Astrocyte of the hippocampus (primary cell): ENCODE data around the gene RABIF.
A peak's percentile ranks its signal among the peaks of the same experiment; 100 is the strongest.
"Not testable (repeated sequence)": the region's sequence is repeated elsewhere in the genome, so short reads cannot be mapped to it uniquely, and the experiment has no call there.

Source experiments
- DNase-seq: peaks from one replicate; pipeline ENCODE4 v3.0.0; 2011; ENCODE audit warnings: low read depth, low spot score

Gene RABIF

DNA sequence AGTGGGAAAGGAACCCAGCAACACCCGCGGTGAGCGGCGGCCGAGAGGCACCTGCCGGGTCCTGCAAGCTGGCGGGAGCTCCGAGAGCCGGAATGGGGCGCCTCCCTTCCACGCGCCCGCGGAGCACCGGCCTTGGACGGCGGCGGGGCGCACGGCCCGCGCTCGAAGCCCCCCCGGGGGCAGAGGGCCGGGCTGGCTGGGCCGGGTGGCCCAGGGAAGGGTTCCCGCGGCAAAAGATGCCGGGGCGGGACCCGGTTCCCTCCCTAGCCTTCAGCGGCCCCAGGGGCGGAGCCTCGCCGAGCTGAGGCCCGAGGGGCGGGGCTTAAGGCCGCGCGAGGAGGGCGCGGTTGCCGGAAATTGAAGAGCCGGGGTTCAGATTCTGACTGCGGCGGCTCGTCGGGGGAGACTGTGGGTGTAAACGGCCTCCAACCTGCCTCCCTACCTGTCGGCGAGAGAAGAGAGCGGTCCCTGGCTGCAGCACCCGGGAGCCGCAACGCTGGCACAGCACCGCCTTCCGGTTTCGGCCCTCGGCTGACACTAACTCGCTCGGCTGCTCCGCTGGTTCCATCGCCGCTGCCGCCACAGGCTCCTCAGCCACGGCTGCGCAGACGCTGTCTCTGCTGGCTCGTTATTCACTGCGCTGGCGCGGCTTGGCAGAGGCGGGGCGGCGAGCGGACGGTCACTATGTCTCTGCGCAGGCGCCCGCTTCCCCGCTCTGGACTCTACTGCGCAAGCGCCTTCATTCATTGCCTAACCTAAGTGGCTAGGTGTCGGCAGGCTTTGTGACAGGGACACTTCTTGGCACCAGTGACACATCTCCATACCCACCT lies at the start of gene RABIF:
TSS of gene RABIF (minus strand) at position 619 of the 830 bp plus-strand sequence. CDS start at position 568, 51 bp downstream.
- DNase-seq: peak; percentile 98

DNA sequence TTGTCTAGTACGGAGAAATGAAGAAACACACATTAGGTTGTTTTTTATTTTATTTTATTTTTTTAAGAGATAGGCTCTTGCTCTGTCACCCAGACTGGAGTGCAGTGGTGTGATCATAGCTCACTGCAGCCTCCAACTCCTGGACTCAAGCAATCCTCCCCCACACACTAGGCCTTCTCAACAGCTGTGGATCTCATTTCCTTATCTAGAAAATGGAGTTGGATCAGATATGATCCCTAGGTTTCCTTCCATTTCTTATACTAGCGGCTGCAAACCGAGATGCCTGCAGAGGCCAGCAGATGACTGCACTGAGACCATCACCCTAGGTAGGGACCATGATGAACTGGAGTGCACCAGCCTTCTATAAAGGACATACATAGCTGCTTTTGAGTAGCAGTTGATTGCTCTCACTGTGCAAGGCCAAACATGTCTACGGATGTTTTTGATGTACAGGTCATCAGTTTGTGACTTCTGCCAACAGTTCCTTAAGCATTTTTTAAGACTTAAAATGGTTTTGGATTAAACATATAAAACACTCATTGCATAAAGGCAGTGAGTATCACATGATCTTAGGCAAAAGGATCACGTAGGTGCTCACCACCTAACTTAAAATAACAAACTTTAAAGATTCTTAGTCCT lies 49.5 kb upstream of the RABIF start:
- no peak for DNase-seq

DNA sequence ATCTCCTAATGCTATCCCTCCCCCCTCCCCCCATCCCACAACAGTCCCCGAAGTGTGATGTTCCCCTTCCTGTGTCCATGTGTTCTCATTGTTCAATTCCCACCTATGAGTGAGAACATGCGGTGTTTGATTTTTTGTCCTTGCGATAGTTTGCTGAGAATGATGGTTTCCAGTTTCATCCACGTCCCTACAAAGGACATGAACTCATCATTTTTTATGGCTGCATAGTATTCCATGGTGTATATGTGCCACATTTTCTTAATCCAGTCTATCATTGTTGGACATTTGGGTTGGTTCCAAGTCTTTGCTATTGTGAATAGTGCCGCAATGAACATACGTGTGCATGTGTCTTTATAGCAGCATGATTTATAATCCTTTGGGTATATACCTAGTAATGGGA lies 47.5 kb upstream of the RABIF start:
- not testable (repeated sequence) for DNase-seq

DNA sequence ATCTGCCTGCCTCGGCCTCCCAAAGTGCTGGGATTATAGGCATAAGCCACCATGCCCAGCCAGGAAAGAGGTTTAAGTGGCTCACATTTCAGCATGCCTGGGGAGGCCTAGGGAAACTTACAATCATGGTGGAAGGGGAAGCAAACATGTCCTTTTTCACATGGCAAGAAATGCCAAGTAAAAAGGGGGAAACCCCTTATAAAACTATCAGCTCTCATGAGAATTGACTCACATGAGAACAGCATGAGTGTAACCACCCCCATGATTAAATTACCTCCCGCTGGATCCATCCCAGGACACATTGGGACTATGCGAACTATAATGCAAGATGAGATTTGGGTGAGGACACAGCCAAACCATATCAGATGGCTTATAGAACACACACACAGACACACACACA lies 46.9 kb upstream of the RABIF start:
- DNase-seq: no peak

DNA sequence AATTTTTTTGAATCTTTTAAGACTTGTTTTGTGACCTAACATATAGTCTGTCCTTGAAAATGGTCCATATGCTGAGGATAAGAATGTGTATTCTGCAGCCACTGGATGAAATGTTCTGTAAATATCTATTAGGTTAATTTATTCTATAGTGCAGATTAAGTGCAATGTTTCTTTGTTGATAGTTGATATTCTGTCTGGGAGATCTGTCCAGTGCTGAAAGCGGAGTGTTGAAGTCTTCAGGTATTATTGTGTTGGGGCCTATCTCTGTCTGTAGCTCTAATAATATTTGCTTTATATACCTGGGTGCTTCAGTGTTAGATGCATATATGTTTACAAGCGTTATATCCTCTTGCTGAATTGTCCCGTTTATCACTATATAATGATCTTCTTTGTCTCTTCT lies 45.8 kb upstream of the RABIF start:
- DNase-seq: no peak

DNA sequence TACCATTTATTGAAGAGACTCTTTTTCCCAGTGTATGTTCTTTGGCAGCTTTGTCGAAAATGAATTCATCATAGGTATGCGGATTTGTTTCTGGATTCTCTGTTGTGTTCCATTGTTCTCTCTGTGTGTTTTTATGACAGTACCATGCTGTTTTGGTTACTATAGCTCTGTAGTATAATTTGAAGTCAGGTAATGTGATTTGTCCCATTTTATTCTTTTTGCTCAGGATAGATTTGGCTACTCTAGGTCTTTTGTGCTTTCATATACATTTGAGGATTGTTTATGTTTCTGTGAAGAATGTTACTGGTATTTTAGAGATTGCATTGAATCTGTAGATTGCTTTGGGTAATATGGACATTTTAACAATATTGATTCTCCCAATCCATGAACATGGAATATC lies 43.5 kb upstream of the RABIF start:
- DNase-seq: no peak

DNA sequence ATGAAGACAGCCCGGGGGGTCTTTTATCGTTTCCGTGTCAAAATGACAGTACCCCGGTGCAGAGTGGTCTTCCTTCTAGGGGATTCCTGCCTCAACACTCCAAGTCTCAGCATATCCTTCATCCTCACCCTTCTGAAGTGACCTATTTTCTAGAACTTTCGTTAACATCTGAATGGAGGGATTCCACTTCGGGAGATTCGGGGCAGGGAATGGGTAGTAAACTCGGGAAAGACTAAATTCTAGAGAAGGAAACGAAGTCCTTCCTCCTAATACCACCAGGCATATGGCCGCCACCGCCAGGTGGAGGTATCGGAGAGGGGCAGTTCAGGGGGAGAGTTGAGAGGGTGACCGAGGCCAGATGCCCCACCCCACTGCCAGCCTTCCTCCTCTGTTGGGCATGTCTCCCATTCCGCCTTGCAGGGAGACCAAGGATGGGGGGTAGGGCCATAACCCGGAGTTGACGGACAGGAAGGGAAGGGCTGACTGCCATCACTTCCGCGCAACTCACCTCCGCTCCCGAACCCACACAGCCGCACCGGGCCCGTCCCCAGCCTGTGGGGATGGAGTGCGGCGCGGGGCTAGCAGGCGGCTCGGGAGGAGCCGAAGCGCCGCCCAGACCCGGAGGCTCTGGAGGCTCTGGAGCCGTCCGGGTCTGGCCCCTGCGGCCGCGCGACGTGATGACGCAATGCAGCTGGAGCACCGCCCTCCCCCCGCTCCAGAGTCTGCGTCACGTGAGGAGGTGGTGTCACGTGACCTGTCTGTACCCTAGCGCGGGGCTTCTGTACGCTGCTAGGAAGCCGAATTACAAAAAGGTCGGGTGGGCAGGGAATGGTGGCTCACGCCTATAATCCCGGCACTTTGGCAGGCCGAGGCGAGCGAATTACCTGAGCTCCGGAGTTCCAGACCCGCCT lies 37.9 kb upstream of the RABIF start, which contains the start of gene KLHL12:
TSS of gene KLHL12 (minus strand) at position 654 of the 911 bp plus-strand sequence. CDS start 2,072 bp downstream, outside the sequence.
- peak; percentile 99 for DNase-seq

DNA sequence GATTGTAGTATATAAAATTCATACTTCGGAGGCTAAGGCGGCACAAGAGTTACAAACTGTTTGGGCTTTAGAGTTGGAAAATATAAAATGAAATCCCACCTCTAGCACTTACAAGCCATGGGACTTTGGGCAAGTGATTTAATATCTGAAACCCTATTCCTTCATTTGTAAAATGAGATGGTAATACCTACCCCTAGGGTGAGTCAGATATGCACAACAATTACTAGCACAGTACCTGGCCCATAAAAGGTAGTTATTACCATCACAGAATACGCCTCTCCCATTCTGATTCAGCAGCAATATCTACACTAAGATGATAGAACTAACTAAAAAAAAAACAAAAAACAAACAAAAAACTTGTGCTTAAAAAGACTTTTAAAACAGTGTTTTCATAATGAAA lies 34.6 kb upstream of the RABIF start:
- DNase-seq: no peak

DNA sequence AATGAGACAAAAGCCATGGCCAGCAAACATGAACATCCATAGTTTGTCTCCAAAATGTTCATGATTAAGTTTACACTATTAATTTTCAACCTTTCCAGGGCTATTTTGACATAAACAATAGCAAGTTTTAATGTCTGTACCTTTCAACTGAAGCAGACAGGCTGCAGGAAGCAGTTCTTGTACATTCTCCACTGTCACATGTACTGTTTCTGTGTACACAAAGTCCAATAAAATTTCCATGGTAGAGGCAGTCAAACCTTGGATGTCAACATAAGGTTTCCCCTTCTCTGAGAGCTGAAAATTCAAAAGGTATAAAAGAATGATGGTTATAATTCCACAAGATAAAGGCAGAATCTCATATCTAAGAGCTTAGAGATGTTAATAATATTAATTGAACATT lies 30.7 kb upstream of the RABIF start:
- DNase-seq: no peak

DNA sequence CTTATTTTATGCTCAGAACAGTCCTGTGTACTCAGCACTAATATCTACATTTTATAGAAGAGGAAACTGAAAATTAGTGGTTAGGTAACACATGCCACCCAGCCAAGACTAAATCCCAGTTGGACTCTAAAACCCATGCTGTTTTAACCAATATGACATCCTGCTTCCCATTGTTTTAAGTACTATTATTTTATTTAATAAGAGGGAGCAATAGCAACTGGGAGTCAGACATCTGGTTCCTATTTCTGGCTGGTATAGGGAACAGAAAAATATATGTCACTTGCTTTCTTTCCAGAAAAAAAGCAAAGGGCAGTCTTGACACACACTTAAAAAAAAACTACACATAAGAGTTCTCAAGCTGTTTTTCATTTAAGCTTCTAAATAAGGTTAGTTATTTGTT lies 26.2 kb upstream of the RABIF start:
- DNase-seq: no peak

DNA sequence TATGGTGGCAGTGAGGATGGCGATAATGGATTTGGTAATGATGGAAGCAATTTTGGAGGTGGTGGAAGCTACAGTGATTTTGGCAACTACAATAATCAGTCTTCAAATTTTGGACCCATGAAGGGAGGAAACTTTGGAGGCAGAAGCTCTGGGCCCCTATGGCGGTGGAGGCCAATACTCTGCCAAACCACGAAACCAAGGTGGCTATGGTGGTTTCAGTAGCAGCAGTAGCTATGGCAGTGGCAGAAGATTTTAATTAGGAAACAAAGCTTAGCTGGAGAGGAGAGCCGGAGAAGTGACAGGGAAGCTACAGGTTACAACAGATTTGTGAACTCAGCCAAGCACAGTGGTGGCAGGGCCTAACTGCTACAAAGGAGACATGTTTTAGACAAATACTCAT lies 23.5 kb upstream of the RABIF start:
- not testable (repeated sequence) for DNase-seq

DNA sequence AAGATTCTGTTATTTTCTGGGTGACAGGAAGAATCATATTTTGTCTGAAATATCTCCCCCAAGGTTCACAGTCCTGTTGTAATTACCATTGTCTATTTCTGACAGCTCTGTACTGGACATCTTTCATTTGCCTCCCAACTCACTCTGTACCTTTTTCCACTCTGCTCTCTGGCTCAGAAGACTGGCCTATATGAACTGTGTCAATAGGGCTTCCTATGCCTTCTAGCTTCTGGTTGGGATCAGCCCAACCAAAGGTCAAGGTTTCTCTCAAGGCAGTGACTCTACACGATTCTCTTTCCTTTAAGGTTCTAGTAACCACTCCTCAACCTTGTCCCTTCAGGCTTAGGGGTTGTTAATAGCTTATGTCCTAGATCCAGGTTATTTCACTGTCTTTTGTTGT lies 20.5 kb upstream of the RABIF start:
- DNase-seq: no peak

DNA sequence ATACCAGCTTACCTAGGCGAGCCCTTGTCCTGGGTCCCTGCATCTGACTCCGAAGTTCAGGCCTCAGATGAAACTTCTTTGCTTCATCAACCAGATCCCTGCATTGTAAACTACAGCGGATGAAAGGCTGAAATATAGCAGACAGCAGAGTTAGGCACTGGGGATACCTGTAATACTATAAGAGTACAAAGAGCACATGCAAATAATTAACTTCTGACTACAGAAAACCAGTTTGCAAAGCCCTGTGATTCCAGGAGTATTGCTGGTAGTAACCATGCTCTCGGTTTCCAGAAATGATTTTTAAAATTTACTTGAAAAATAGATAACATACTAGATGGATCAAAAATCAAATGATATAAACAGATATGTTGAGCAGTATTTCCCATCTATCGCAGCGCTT lies 20.0 kb upstream of the RABIF start:
- no peak for DNase-seq

DNA sequence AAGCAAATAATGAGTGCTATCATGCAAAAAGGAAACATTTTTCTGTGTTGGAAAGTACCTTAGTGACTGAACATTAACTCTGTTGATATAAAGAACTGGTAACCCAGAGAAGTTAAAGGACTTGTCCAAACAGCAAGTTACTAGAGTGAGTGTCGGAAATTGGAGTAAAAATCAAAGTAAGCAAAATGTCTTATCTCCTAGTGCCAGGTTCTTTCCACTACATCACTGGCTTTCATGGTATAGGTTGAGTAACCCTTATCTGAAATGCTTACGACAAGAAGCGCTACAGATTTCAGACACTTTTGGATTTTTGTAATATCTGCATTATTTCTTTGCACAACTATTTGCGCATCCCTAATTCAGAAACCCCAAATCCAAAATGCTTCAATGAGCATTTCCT lies 16.4 kb upstream of the RABIF start:
- no peak for DNase-seq

DNA sequence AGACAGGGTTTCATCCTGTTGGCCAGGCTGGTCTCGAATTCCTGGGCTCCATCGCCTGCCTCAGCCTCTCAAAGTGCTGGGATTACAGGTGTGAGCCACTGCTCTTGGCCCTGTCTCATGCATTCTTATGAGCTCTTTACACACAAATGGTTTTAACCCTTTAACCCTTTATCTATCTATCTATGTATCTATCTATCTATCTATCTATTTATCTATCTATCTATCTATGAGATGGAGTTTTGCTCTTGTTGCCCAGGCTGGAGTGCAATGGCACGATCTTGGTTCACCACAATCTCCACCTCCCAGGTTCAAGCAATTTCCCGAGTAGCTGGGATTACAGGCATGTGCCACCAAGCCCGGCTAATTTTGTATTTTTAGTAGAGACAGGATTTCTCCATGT lies 14.9 kb upstream of the RABIF start:
- DNase-seq: not testable (repeated sequence)

DNA sequence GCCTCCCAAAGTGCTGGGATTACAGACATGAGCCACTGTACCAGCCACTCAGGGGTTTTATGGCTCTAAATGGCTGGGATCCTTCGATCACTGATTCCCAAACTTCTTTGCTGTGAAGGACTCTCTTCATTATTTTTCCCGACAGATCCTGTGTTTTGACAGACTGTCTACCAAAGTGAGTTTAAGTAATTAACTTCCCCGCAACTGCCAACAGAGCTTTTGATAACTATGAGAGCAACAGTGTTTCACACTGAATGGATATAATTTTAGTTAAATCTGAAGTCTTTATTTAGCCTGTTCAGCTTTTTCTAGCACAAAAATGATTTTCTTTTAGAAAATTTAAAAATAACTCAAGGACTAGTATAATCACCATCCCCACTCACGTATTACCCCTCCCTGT lies 12.6 kb upstream of the RABIF start:
- no peak for DNase-seq

DNA sequence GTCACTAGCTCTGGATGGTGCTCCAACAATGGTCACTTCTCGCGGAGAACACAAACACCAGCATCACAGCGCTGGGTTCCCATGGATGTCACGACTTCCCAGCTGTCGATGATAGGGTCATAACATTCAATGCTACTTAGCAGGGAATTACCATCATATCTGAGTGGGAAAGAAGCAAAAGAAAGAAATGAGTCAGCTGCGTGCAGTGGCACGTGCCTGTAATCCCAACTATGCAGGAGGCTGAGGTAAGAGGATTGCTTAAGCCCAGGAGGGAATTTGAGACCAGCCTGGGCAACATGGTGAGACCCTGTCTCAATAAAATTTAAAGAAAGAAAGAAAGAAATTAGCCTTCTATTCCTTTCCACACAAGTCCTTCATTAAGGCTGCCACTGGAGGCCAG lies 3.6 kb upstream of the RABIF start:
- DNase-seq: no peak

DNA sequence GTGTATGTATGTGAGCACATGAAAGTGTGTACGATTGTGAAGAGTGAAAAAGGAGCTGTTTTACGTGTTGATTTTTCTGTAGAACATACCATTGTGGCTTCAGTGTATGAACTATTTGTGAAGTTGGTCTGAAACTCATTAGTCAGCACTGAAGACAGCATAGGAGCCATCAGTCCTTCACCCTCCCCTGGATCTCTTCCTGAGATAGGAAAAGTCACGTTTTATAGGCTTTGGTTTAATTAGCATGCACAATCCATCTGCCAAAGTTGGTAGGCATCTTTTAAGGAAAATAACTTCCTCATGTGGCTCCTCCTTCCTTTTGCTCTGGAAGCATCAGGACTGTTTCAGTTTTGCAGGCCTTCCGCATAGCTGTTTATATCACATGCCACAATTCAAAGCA lies 1.4 kb upstream of the RABIF start:
- DNase-seq: no peak

DNA sequence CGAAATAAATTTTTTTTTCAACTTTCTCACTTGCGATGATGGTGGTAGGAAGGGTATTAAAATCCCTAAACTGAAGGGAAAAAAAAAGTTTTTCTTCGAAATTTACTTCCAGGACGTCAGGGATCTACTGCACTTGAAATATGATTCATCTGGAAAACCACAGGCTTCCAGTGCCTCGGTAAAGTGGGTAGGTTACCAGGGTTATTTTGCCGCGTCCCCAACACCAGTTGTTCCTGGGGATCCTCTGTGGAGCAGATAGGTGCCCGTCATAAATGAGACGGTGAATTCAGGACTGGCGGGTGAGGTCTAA lies 773 bp downstream of the RABIF start:
- no peak for DNase-seq

DNA sequence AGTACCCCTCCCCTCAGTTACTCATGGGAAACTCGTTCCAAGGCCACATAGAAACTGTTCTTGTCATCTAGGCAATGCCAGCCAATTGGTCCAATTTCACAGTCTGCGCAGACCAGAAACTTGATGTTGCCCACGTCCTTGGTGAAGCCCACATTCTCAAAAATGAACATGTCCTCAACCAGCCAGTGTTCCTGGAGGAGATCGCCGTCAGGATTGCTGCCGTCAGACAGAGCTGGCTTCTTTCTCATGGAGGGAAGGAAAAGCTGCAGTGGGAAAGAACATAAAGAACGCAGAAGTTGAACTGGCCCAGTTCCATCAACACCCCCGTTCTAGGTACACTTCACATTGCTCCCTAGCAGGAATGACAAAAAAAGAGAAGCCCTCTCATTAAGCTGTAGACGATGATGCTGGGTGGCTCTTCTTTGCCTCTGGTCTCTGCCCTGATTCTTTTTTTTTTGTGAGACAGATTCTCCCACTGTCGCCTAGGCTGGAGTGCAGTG lies 7.9 kb downstream of the RABIF start:
- DNase-seq: no peak

DNA sequence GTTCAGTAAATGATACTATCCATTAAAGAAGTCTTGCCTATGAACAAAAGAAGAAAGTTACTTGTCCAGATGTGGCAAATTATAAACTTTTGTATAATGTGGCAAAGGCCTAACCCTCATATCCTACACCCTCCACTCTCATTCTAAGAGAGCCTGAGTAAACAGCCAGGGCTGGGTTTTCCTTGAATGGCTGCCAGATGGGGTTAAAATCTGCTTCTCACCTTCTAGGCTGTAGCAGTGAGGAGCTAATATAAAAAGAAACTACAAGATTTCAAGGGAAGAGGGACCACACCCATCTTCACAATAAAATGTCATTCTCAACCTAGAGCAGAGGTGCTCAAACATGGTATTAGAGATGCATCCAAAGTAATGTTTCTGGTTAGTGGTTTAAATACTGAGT lies 8.9 kb downstream of the RABIF start:
- no peak for DNase-seq

DNA sequence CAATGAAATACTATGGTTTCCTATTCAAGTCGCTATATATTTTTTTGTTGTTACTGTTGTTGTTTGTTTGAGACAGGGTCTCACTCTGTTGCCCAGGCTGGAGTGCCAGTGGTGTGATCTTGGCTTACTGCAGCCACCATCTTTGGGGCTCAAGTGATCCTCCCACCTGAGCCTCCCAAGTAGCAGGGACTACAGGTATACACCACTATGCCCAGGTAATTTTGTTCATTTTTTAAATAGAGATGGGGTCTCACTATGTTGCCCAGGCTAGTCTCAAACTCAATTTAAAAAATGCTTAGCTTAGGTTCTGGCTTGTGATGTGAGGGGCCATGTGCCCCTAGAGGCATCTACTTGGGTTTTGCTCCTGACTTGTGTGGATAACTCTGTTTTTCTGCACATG lies 9.8 kb downstream of the RABIF start:
- DNase-seq: no peak
